CD4-positive, alpha-beta T cell treated with Interleukin-17A for 1 hour (primary cell): Measurements from ENCODE around the gene OR7C1.

Experiments
- DNase-seq: peaks from one replicate; pipeline ENCODE4 v3.0.0-alpha.2; 2020

OR7C1 gene

GRCh38 chr19:14763497-14764145 is 71.4 kb downstream of the OR7C1 start:
- DNase-seq, result no peak

- DNase-seq, result no peak
These were observed 72.9 kb downstream of the OR7C1 start for GRCh38 chr19:14762111-14762510.

- DNase-seq, result no peak
These were observed 73.4 kb downstream of the OR7C1 start for GRCh38 chr19:14761607-14762006.

- no peak for DNase-seq
These were observed 76.2 kb downstream of the OR7C1 start for GRCh38 chr19:14758816-14759215.

GRCh38 chr19:14748601-14749000 is 86.4 kb downstream of the OR7C1 start:
- DNase-seq, result no peak
